GM12891 (cell line): ENCODE measurements around the gene ETS1.

Experiments
- POLR2A ChIP-seq: IDR thresholded peaks from 2 replicates; pipeline ENCODE4 v1.6.1; 2011; ENCODE audit warnings: low read depth, low read length, control low read depth
- POLR2AphosphoS5 ChIP-seq: IDR thresholded peaks from 2 replicates; pipeline ENCODE4 v1.6.1; 2011; ENCODE audit warnings: low read depth, low read length, control low read depth
- POU2F2 ChIP-seq: IDR thresholded peaks from 2 replicates; pipeline ENCODE4 v1.6.1; 2011; ENCODE audit warnings: low read depth, mild to moderate bottlenecking, control low read depth, low read length, moderate library complexity
- TAF1 ChIP-seq: IDR thresholded peaks from 2 replicates; pipeline ENCODE4 v1.6.1; 2011; ENCODE audit warnings: low read depth, low read length, control low read depth

DNA sequence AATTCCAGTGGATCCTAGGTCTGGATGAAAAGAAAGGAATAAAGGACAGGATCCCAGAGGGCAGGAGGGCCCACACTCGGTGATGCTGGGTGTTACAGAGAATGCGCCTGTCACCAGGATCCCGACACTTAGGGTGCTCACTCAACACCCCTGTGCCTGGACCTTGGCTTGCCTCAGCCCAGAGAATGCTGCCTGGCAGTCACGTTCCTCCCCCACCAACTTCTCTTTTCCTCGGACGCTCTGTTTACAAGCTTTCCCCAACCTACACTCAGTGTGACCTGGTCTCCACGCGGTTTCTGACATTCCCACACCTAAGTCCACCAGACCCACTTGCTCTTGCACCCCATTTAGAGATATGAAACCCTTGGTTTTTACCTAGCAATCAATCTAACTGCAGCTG lies 38.0 kb upstream of the ETS1 start:
- no peak for TF ChIP-seq POLR2A
- no peak for TF ChIP-seq POLR2AphosphoS5
- no peak for TF ChIP-seq TAF1
- TF ChIP-seq POU2F2: no peak
